Measurements from ENCODE around the gene NTRK2. TPM values are rescaled to one million over a fixed set of nuclear protein-coding genes. Genes with fewer than 3 reads are reported as not detected.

Gene NTRK2
- total RNA-seq, 1 donor from 2014 or later = 0.46 TPM

- DNase-seq (ENCODE audit: low read depth) = no peak
- H3K4me3 ChIP-seq (ENCODE audit: low read depth, low read length) = no peak overlapping the region
- no peak for TF ChIP-seq CTCF (conservative IDR thresholded peaks at IDR 0.05; ENCODE audit: low read depth, low read length)
Measured at GRCh38 chr9:85014292-85014691, 344.8 kb downstream of the NTRK2 start.

- DNase-seq (ENCODE audit: low read depth) = no peak
- no peak for TF ChIP-seq CTCF (conservative IDR thresholded peaks at IDR 0.05; ENCODE audit: low read depth, low read length)
- H3K4me3 ChIP-seq (ENCODE audit: low read depth, low read length) = no peak overlapping the region
Measured at GRCh38 chr9:85016384-85017006, 347.0 kb downstream of the NTRK2 start.

- no peak for TF ChIP-seq CTCF (conservative IDR thresholded peaks at IDR 0.05; ENCODE audit: low read depth, low read length)
- DNase-seq (ENCODE audit: low read depth) = no peak
- H3K4me3 ChIP-seq (ENCODE audit: low read depth, low read length) = no peak overlapping the region
Measured at GRCh38 chr9:85020791-85021190, 351.3 kb downstream of the NTRK2 start.

GRCh38 chr9:85021686-85022085 is 352.2 kb downstream of the NTRK2 start:
- no peak overlapping the region for H3K4me3 ChIP-seq (ENCODE audit: low read depth, low read length)
- TF ChIP-seq CTCF (conservative IDR thresholded peaks at IDR 0.05; ENCODE audit: low read depth, low read length) = no peak
- DNase-seq (ENCODE audit: low read depth) = no peak

GRCh38 chr9:85024374-85024773 is 354.8 kb downstream of the NTRK2 start:
- no peak for DNase-seq (ENCODE audit: low read depth)
- no peak for TF ChIP-seq CTCF (conservative IDR thresholded peaks at IDR 0.05; ENCODE audit: low read depth, low read length)
- H3K4me3 ChIP-seq (ENCODE audit: low read depth, low read length) = no peak overlapping the region

GRCh38 chr9:85025638-85026037 is 356.1 kb downstream of the NTRK2 start:
- DNase-seq (ENCODE audit: low read depth) = no peak
- no peak overlapping the region for H3K4me3 ChIP-seq (ENCODE audit: low read depth, low read length)
- TF ChIP-seq CTCF (conservative IDR thresholded peaks at IDR 0.05; ENCODE audit: low read depth, low read length) = no peak

GRCh38 chr9:85027870-85028269 is 358.3 kb downstream of the NTRK2 start:
- DNase-seq (ENCODE audit: low read depth) = no peak
- H3K4me3 ChIP-seq (ENCODE audit: low read depth, low read length) = no peak overlapping the region
- no peak for TF ChIP-seq CTCF (conservative IDR thresholded peaks at IDR 0.05; ENCODE audit: low read depth, low read length)

Measured in epithelial cell of proximal tubule (primary cell).